HG03060 (cell line): ENCODE measurements around the gene MCRIP2.

ENCODE experiments used
- ATAC-seq: cut with Tn5 transposase; IDR thresholded peaks from one replicate; pipeline ENCODE4 v1.9.1; 2021; ENCODE audit warnings: low read depth, moderate number of reproducible peaks; ENCODE audit not compliant: unreplicated experiment

MCRIP2 gene

GRCh38 chr16:647173-647902 lies 5.7 kb downstream of the MCRIP2 start:
- ATAC-seq, result no peak

- no peak for ATAC-seq
Measured at GRCh38 chr16:648071-648780, 6.6 kb downstream of the MCRIP2 start.

- ATAC-seq, result peak; percentile 49
Measured at GRCh38 chr16:648781-649589, 7.4 kb downstream of the MCRIP2 start, which contains the start of gene WDR90. Gene WDR90, plus strand, starts transcription at chr16:649365. Its CDS starts 52 bp downstream, at chr16:649417.

GRCh38 chr16:649631-650030 lies 8.0 kb downstream of the MCRIP2 start:
- ATAC-seq, result no peak

GRCh38 chr16:651844-652243 lies 10.2 kb downstream of the MCRIP2 start:
- ATAC-seq, result no peak

- no peak for ATAC-seq
Measured at GRCh38 chr16:652454-653305, 11.1 kb downstream of the MCRIP2 start.

- no peak for ATAC-seq
Measured at GRCh38 chr16:654034-654433, 12.4 kb downstream of the MCRIP2 start.

- ATAC-seq, result no peak
Measured at GRCh38 chr16:657487-657886, 15.9 kb downstream of the MCRIP2 start.

GRCh38 chr16:658679-659571 lies 17.3 kb downstream of the MCRIP2 start:
- no peak for ATAC-seq

- ATAC-seq, result no peak
Measured at GRCh38 chr16:659618-660017, 18.0 kb downstream of the MCRIP2 start.

GRCh38 chr16:660132-660458 lies 18.5 kb downstream of the MCRIP2 start:
- no peak for ATAC-seq

- ATAC-seq, result peak; percentile 27
Measured at GRCh38 chr16:660459-661183, 19.0 kb downstream of the MCRIP2 start.

- ATAC-seq, result no peak
Measured at GRCh38 chr16:661184-661821, 19.7 kb downstream of the MCRIP2 start.

- no peak for ATAC-seq
Measured at GRCh38 chr16:662095-662494, 20.5 kb downstream of the MCRIP2 start.

- no peak for ATAC-seq
Measured at GRCh38 chr16:662597-662996, 21.0 kb downstream of the MCRIP2 start.

- no peak for ATAC-seq
Measured at GRCh38 chr16:666572-666971, 24.9 kb downstream of the MCRIP2 start.

GRCh38 chr16:667113-667779 lies 25.6 kb downstream of the MCRIP2 start:
- no peak for ATAC-seq
